Dedifferentiated amniotic fluid mesenchymal stem cell (primary cell): ENCODE results near the gene CDKL4.
A peak's percentile ranks its signal among the peaks of the same experiment; 100 is the strongest.
"Not testable (repeated sequence)": the region's sequence is repeated elsewhere in the genome, so short reads cannot be mapped to it uniquely, and the experiment has no call there.

ENCODE experiments used
- DNase-seq: peaks from one replicate; pipeline ENCODE4 v3.0.0-alpha.2; 2016; ENCODE audit errors: extremely low spot score

Gene CDKL4

GRCh38 chr2:39142904-39143605, 100.7 kb downstream of the CDKL4 start:
- DNase-seq: no peak

GRCh38 chr2:39141334-39142271, 102.2 kb downstream of the CDKL4 start:
- no peak for DNase-seq

DNA sequence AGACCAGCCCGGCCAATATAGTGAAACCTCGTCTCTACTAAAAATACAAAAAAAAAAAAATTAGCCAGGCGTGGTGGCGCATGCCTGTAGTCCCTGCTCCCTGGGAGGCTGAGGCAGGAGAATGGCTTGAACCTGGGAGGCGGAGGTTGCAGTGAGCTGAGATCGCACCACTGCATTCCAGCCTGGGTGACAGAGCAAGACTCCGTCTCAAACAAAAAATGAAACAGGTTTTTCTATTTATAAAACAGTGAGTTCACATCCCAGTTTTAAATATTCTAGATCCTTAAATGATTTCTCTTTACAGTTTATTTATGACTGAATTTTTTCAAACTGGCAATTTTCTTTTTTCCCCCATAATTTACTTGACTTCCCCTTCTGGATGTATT, 102.8 kb downstream of the CDKL4 start:
- DNase-seq: not testable (repeated sequence)

- DNase-seq: no peak
Measured at GRCh38 chr2:39140322-39140847, 103.4 kb downstream of the CDKL4 start.

GRCh38 chr2:39139511-39140237, 104.1 kb downstream of the CDKL4 start:
- peak; percentile 60 for DNase-seq

- DNase-seq: no peak
Measured at GRCh38 chr2:39138837-39139211, 104.9 kb downstream of the CDKL4 start.

DNA sequence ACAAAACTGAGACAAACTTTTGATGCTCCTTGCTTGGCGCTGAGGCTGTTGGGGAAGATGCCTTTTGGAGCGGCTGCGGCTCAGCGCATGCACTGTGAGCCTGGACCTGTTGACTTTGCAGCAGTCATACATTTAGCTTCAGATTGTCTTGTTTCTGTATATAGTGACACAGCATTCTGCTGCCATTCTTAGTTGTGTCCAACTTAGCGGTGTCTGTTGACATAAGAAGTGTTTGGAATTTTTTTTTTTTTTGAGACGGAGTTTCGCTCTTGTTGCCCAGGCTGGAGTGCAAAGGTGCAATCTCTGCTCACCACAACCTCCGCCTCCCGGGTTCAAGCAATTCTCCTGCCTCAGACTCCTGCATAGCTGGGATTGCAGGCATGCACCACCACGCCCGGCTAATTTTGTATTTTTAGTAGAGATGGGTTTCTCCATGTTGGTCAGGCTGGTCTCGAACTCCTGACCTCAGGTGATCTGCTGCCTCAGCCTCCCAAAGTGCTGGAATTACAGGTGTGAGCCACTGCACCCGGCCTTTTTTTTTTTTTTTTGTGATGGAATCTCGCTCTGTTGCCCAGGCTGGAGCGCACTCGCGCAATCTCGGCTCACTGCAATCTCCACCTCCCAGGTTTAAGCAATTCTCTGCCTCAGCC, 105.5 kb downstream of the CDKL4 start:
- not testable (repeated sequence) for DNase-seq

GRCh38 chr2:39136799-39137198, 107.0 kb downstream of the CDKL4 start:
- no peak for DNase-seq

DNA sequence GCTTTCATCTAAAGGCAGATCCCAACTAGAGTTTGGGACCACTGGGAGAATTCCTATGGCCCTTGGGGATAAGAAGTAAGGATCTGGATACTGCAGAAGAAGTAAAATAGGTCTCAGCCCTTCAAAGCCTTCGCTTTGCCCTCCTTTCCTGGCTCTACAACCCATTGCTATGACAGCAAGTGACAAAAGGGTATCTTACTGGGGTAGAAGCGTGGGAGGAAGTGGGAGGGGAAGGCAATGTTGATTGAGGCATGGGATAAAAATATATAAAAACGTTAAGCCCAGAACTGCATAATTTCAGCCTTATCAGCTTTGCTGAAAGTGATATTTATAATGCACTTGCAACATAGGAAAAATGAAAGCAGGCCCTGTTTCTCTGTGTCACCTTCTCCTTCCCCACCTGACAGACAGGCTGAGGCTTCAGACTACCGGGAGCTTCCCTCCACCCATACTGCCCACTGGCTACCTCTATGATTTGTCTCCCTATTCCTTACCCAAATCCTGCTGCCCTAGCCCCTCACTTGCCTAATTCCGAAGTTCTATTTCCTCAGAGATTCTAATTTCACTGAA, 108.0 kb downstream of the CDKL4 start:
- DNase-seq: no peak

DNA sequence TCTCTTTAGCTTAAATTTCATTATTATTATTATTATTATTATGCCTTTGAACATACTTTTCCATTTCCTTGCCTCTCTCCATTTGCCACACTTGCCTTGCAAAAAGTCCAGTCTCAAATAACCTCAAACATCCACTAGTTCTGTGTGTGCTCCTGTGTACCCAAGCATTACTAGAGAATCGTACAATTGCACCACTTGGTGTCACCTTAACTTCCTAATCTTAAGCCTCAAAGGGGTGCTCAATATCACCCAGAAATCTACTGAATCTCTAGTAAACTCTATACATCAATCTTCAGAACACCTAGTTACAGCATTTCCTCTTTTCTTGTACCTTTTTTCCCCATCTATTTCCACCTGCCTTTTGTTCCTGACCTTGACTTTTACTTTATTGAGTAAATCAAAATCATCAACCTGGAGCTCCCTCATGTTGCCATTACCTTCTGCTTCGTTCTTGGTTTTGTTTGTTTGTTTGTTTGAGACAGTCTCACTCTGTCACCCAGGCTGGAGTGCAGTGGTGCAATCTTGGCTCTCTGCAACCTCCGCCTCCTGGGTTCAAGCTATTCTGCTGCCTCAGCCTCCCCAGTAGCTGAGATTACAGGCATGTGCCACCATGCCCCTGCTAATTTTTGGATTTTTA, 110.4 kb downstream of the CDKL4 start:
- no peak for DNase-seq

- no peak for DNase-seq
Measured at GRCh38 chr2:39128919-39129391, 114.8 kb downstream of the CDKL4 start.

- DNase-seq: peak; percentile 15
Measured at GRCh38 chr2:39127973-39128372, 115.8 kb downstream of the CDKL4 start.
